Activated CD8-positive, alpha-beta T cell treated with anti-CD3 and anti-CD28 coated beads, Interleukin-2, amount 10 ng/mL, durations not matched to agents 7 days and 5 days (primary cell): ENCODE results near the gene SLC25A21. TPM values are rescaled to one million over a fixed set of nuclear protein-coding genes. Genes with fewer than 3 reads are reported as not detected.
A peak's percentile ranks its signal among the peaks of the same experiment; 100 is the strongest.
"Not testable (repeated sequence)": the region's sequence is repeated elsewhere in the genome, so short reads cannot be mapped to it uniquely, and the experiment has no call there.

Source experiments
- ATAC-seq: fragments of 150-1000 bp; cut with Tn5 transposase; one replicate; pipeline ENCODE4 v1.10.0; 2021; ENCODE audit warnings: moderate library complexity
- CTCF ChIA-PET: fragments of 350-600 bp; sonication (Branson Sonifier 250); formaldehyde crosslinking; loops from one replicate; lab custom pipeline; 2021; ENCODE audit warnings: antibody characterized with exemption; lab: Charles Lee
- POLR2A ChIA-PET: fragments of 350-600 bp; sonication (Branson Sonifier 250); formaldehyde crosslinking; loops from one replicate; lab custom pipeline; 2021; ENCODE audit warnings: antibody characterized with exemption; lab: Charles Lee
- DNase-seq: peaks from one replicate; pipeline ENCODE4 v3.0.0-alpha.2; 2020
- H3K27ac Mint-ChIP-seq: one replicate; pipeline ENCODE4 v1.8.0; 2021; ENCODE audit warnings: mild to moderate bottlenecking, mixed read lengths
- H3K27me3 Mint-ChIP-seq: one replicate; pipeline ENCODE4 v1.8.0; 2021; ENCODE audit warnings: low read depth, mixed read lengths
- H3K36me3 Mint-ChIP-seq: one replicate; pipeline ENCODE4 v1.8.0; 2021; ENCODE audit warnings: low read depth, mixed read lengths
- H3K4me1 Mint-ChIP-seq: one replicate; pipeline ENCODE4 v1.8.0; 2021; ENCODE audit warnings: low read depth, mixed read lengths
- H3K4me3 Mint-ChIP-seq: one replicate; pipeline ENCODE4 v1.8.0; 2021; ENCODE audit warnings: mild to moderate bottlenecking, mixed read lengths
- H3K9me3 Mint-ChIP-seq: one replicate; pipeline ENCODE4 v1.8.0; 2022; ENCODE audit warnings: mixed read lengths; ENCODE audit not compliant: insufficient read depth
- total RNA-seq, 2 experiments: library from RNA; stranded (reverse); gene quantifications; one replicate each; pipeline ENCODE4 v1.2.3, GENCODE V29; 2021

SLC25A21 gene
- total RNA-seq, 2 experiments from 2014 or later: not detected

GRCh38 chr14:37198907-37199306 lies 26.5 kb upstream of the SLC25A21 start:
- CTCF ChIA-PET: no interaction called here
- no peak for DNase-seq
- peaks cover 13% of the 10 kb centered on the region for H3K4me1 Mint-ChIP-seq
- POLR2A ChIA-PET: no interaction called here
- no peak for ATAC-seq
- H3K4me3 Mint-ChIP-seq: no peak overlapping the region
- peaks cover 5% of the 10 kb centered on the region for H3K36me3 Mint-ChIP-seq
- peaks cover 12% of the 10 kb centered on the region for H3K27me3 Mint-ChIP-seq
- no peaks in the 10 kb centered on the region for H3K9me3 Mint-ChIP-seq
- no peak overlapping the region for H3K27ac Mint-ChIP-seq

- Mint-ChIP-seq H3K27me3 (peaks cover 12% of the 10 kb centered on the region), H3K9me3 (no peaks in the 10 kb centered on the region)
- CTCF ChIA-PET: no interaction called here
Observed at GRCh38 chr14:37198273-37198598, 25.8 kb upstream of the SLC25A21 start.

GRCh38 chr14:37197421-37198272 lies 25.2 kb upstream of the SLC25A21 start, which contains the start of gene MIPOL1:
MIPOL1 (plus strand) TSS chr14:37197937; CDS start chr14:37247889, 49,952 bp downstream.
- ATAC-seq (peak; percentile 60), DNase-seq (no peak)
- peaks cover 13% of the 10 kb centered on the region for H3K4me1 Mint-ChIP-seq
- no peak within 1 kb of the TSS for H3K27ac Mint-ChIP-seq
- H3K9me3 Mint-ChIP-seq: no peaks in the 10 kb centered on the region
- peak within 1 kb of the TSS; percentile 44 for H3K4me3 Mint-ChIP-seq
- peaks cover 5% of the 10 kb centered on the region for H3K36me3 Mint-ChIP-seq
- ChIA-PET CTCF (interaction anchor here (1.5 kb wide), 1 partner anchor 33 kb away, joined by 4 read pairs; no protein-coding TSS in a partner anchor), POLR2A (no interaction called here)
- peaks cover 12% of the 10 kb centered on the region for H3K27me3 Mint-ChIP-seq

More at GRCh38 chr14:37198273-37198598, 25.8 kb upstream of the SLC25A21 start:
- Mint-ChIP-seq H3K36me3 (peaks cover 5% of the 10 kb centered on the region), H3K27ac (no peak overlapping the region), H3K4me3 (peak overlapping the region; percentile 44), H3K4me1 (peaks cover 13% of the 10 kb centered on the region)
- POLR2A ChIA-PET: no interaction called here
- DNase-seq (no peak), ATAC-seq (no peak)

- Mint-ChIP-seq H3K36me3 (peaks cover 5% of the 10 kb centered on the region), H3K9me3 (no peaks in the 10 kb centered on the region), H3K27me3 (peaks cover 12% of the 10 kb centered on the region), H3K4me3 (peak overlapping the region; percentile 44), H3K4me1 (peaks cover 13% of the 10 kb centered on the region), H3K27ac (no peak overlapping the region)
- ATAC-seq (no peak), DNase-seq (no peak)
- POLR2A ChIA-PET: no interaction called here
- CTCF ChIA-PET: interaction anchor here (1.5 kb wide), 1 partner anchor 34 kb away, joined by 4 read pairs; no protein-coding TSS in a partner anchor
Observed at GRCh38 chr14:37196604-37197420, 24.4 kb upstream of the SLC25A21 start.

- no peak for ATAC-seq
- ChIA-PET CTCF (no interaction called here), POLR2A (no interaction called here)
- peaks cover 12% of the 10 kb centered on the region for H3K27me3 Mint-ChIP-seq
- H3K4me1 Mint-ChIP-seq: peaks cover 13% of the 10 kb centered on the region
- no peak for DNase-seq
- H3K4me3 Mint-ChIP-seq: no peak overlapping the region
- H3K36me3 Mint-ChIP-seq: peaks cover 5% of the 10 kb centered on the region
- peaks cover 4% of the 10 kb centered on the region for H3K9me3 Mint-ChIP-seq
- no peak overlapping the region for H3K27ac Mint-ChIP-seq
Observed at GRCh38 chr14:37195327-37195726, 22.9 kb upstream of the SLC25A21 start.

GRCh38 chr14:37194698-37195097 lies 22.3 kb upstream of the SLC25A21 start:
- Mint-ChIP-seq H3K27me3 (peaks cover 12% of the 10 kb centered on the region), H3K27ac (no peak overlapping the region), H3K4me1 (peaks cover 13% of the 10 kb centered on the region), H3K36me3 (peaks cover 5% of the 10 kb centered on the region), H3K9me3 (peaks cover 4% of the 10 kb centered on the region), H3K4me3 (no peak overlapping the region)
- no peak for ATAC-seq
- CTCF ChIA-PET: no interaction called here
- POLR2A ChIA-PET: no interaction called here
- no peak for DNase-seq

- H3K27ac Mint-ChIP-seq, CTCF ChIA-PET, H3K4me3 Mint-ChIP-seq, ATAC-seq, H3K36me3 Mint-ChIP-seq, POLR2A ChIA-PET, H3K4me1 Mint-ChIP-seq, H3K9me3 Mint-ChIP-seq, DNase-seq, H3K27me3 Mint-ChIP-seq: not testable (repeated sequence)
Observed at GRCh38 chr14:37189733-37190132, 17.3 kb upstream of the SLC25A21 start.

- H3K27me3 Mint-ChIP-seq, DNase-seq, H3K4me1 Mint-ChIP-seq, H3K4me3 Mint-ChIP-seq, POLR2A ChIA-PET, ATAC-seq, H3K9me3 Mint-ChIP-seq, H3K27ac Mint-ChIP-seq, H3K36me3 Mint-ChIP-seq, CTCF ChIA-PET: not testable (repeated sequence)
Observed at GRCh38 chr14:37187840-37188577, 15.6 kb upstream of the SLC25A21 start.

GRCh38 chr14:37187294-37187693 lies 14.9 kb upstream of the SLC25A21 start:
- ATAC-seq (no peak), DNase-seq (no peak)
- ChIA-PET POLR2A (no interaction called here), CTCF (no interaction called here)
- H3K4me3 Mint-ChIP-seq: no peak overlapping the region
- H3K27ac Mint-ChIP-seq: no peak overlapping the region
- no peaks in the 10 kb centered on the region for H3K36me3 Mint-ChIP-seq
- no peaks in the 10 kb centered on the region for H3K27me3 Mint-ChIP-seq
- H3K4me1 Mint-ChIP-seq: no peaks in the 10 kb centered on the region
- H3K9me3 Mint-ChIP-seq: peaks cover 4% of the 10 kb centered on the region

- no peak overlapping the region for H3K4me3 Mint-ChIP-seq
- DNase-seq: no peak
- no peaks in the 10 kb centered on the region for H3K27me3 Mint-ChIP-seq
- no peaks in the 10 kb centered on the region for H3K4me1 Mint-ChIP-seq
- POLR2A ChIA-PET: no interaction called here
- CTCF ChIA-PET: no interaction called here
- H3K27ac Mint-ChIP-seq: no peak overlapping the region
- no peak for ATAC-seq
- no peaks in the 10 kb centered on the region for H3K36me3 Mint-ChIP-seq
- peaks cover 4% of the 10 kb centered on the region for H3K9me3 Mint-ChIP-seq
Observed at GRCh38 chr14:37186865-37187264, 14.5 kb upstream of the SLC25A21 start.

- H3K4me1 Mint-ChIP-seq: no peaks in the 10 kb centered on the region
- H3K9me3 Mint-ChIP-seq: peaks cover 2% of the 10 kb centered on the region
- H3K27ac Mint-ChIP-seq: no peak overlapping the region
- ATAC-seq (no peak), DNase-seq (no peak)
- ChIA-PET CTCF (no interaction called here), POLR2A (no interaction called here)
- no peaks in the 10 kb centered on the region for H3K36me3 Mint-ChIP-seq
- no peaks in the 10 kb centered on the region for H3K27me3 Mint-ChIP-seq
- no peak overlapping the region for H3K4me3 Mint-ChIP-seq
Observed at GRCh38 chr14:37185670-37186069, 13.3 kb upstream of the SLC25A21 start.
